H1 (cell line): ENCODE measurements around the gene VWF. TPM values are rescaled to one million over a fixed set of nuclear protein-coding genes. Genes with fewer than 3 reads are reported as not detected.

Experiments used
- CTCF ChIA-PET: fragments of 300-600 bp; sonication (Branson Sonifier 250); formaldehyde crosslinking; loops from one replicate; lab custom pipeline; 2021; ENCODE audit not compliant: partially characterized antibody; lab: Charles Lee
- POLR2A ChIA-PET: fragments of 300-600 bp; sonication (Branson Sonifier 250); formaldehyde crosslinking; loops from one replicate; lab custom pipeline; 2021; ENCODE audit warnings: inconsistent platforms; ENCODE audit not compliant: partially characterized antibody; lab: Charles Lee
- DNase-seq, 2 experiments: peaks; one replicate each; pipeline versions ENCODE4 v3.0.0 to v3.0.0-alpha.2; 2010 to 2022; ENCODE audit warnings: low spot score in 2 of 2, low read depth in 1 of 2, mixed read lengths in 1 of 2
- FAIRE-seq: peaks from 2 replicates; lab custom pipeline; 2011; peaks lifted over from hg19 to GRCh38; lab: Jason Lieb, UNC
- H2AFZ ChIP-seq: 2 replicates; pipeline ENCODE4 v1.8.1; 2012; ENCODE audit warnings: low read length, inconsistent platforms
- H2AK5ac ChIP-seq: 2 replicates; pipeline ENCODE4 v1.6.1; 2013; ENCODE audit warnings: low read depth, low read length
- H2BK120ac ChIP-seq: replicated peaks from 2 replicates; pipeline ENCODE3; 2013; ENCODE audit warnings: low read depth, low read length, inconsistent platforms
- H2BK12ac ChIP-seq: 2 replicates; pipeline ENCODE4 v1.6.1; 2013; ENCODE audit warnings: low read depth, low read length
- H2BK15ac ChIP-seq: 2 replicates; pipeline ENCODE4 v1.6.1; 2013; ENCODE audit warnings: low read length
- H2BK20ac ChIP-seq: 2 replicates; pipeline ENCODE4 v1.6.1; 2013; ENCODE audit warnings: low read length
- H2BK5ac ChIP-seq: 2 replicates; pipeline ENCODE4 v1.6.1; 2013; ENCODE audit warnings: low read depth, low read length
- H3K14ac ChIP-seq: 2 replicates; pipeline ENCODE4 v1.6.1; 2013; ENCODE audit warnings: inconsistent platforms; ENCODE audit not compliant: insufficient read length
- H3K18ac ChIP-seq: 2 replicates; pipeline ENCODE4 v1.6.1; 2013; ENCODE audit warnings: low read length; ENCODE audit errors: extremely low read depth
- H3K23ac ChIP-seq: 2 replicates; pipeline ENCODE4 v1.6.1; 2013; ENCODE audit warnings: inconsistent platforms; ENCODE audit not compliant: insufficient read length
- H3K23me2 ChIP-seq: 2 replicates; pipeline ENCODE4 v1.6.1; 2013; ENCODE audit warnings: low read depth, low read length
- H3K27ac ChIP-seq: 2 replicates; pipeline ENCODE4 v1.6.1; 2011; ENCODE audit warnings: low read depth, low read length, inconsistent platforms
- H3K27me3 ChIP-seq, 4 experiments: replicated peaks in 1 of 4; 1 replicate in 1 of 4; 2 replicates in 3 of 4; pipeline versions ENCODE4 v1.6.1 to v1.8.1; 2011 to 2013; ENCODE audit warnings: low read length in 3 of 4, mild to moderate bottlenecking in 3 of 4, inconsistent platforms in 2 of 4, mixed read lengths in 2 of 4, moderate library complexity in 1 of 4; ENCODE audit not compliant: control insufficient read depth in 3 of 4, insufficient read depth in 3 of 4; ENCODE audit errors: extremely low read depth in 1 of 4
- H3K36me3 ChIP-seq, 4 experiments: 2 replicates each; pipeline versions ENCODE4 v1.6.1 to v1.8.1; 2011 to 2013; ENCODE audit warnings: mild to moderate bottlenecking in 4 of 4, low read length in 3 of 4, moderate library complexity in 2 of 4, control low read depth in 1 of 4, inconsistent platforms in 1 of 4; ENCODE audit not compliant: insufficient read depth in 4 of 4, control insufficient read depth in 2 of 4
- H3K4ac ChIP-seq: replicated peaks from 2 replicates; pipeline ENCODE3; 2013; ENCODE audit warnings: low read length, low read depth, mixed read lengths, inconsistent platforms; ENCODE audit not compliant: insufficient read length
- H3K4me1 ChIP-seq, 4 experiments: replicated peaks in 1 of 4; 1 replicate in 1 of 4; 2 replicates in 3 of 4; pipeline versions ENCODE4 v1.6.1 to v1.8.1; 2011 to 2013; ENCODE audit warnings: low read length in 3 of 4, inconsistent platforms in 2 of 4, mixed read lengths in 1 of 4; ENCODE audit not compliant: insufficient read depth in 4 of 4, control insufficient read depth in 3 of 4
- H3K4me2 ChIP-seq, 2 experiments: 2 replicates each; pipeline versions ENCODE4 v1.6.1 to v1.8.1; 2011 to 2013; ENCODE audit warnings: low read depth in 2 of 2, low read length in 2 of 2, control low read depth in 1 of 2, inconsistent platforms in 1 of 2, mild to moderate bottlenecking in 1 of 2; ENCODE audit not compliant: insufficient read depth in 1 of 2
- H3K4me3 ChIP-seq, 4 experiments: fragments of 200-600, 300-600 bp in 1 of 4; sonication (generic), shearing (Covaris generic), sonication (Bioruptor Twin) in 1 of 4; 2 replicates each; pipeline versions ENCODE4 v1.5.1 to v1.8.1; 2011 to 2016; ENCODE audit warnings: low read length in 4 of 4, low read depth in 3 of 4, control low read depth in 2 of 4, inconsistent platforms in 2 of 4, mild to moderate bottlenecking in 2 of 4, mixed read lengths in 1 of 4, moderate library complexity in 1 of 4; ENCODE audit not compliant: insufficient read depth in 2 of 4; ENCODE audit errors: extremely low read depth in 1 of 4
- H3K56ac ChIP-seq: replicated peaks from 2 replicates; pipeline ENCODE3; 2013; ENCODE audit warnings: low read depth, mild to moderate bottlenecking, mixed read lengths, low read length, inconsistent platforms; ENCODE audit not compliant: insufficient read length
- H3K79me1 ChIP-seq: 2 replicates; pipeline ENCODE4 v1.6.1; 2013; ENCODE audit warnings: low read depth, low read length, control low read depth
- H3K79me2 ChIP-seq, 2 experiments: 2 replicates each; pipeline versions ENCODE4 v1.6.1 to v1.8.1; 2012 to 2013; ENCODE audit warnings: low read length in 2 of 2, mild to moderate bottlenecking in 2 of 2, inconsistent platforms in 1 of 2; ENCODE audit not compliant: insufficient read depth in 2 of 2, control insufficient read depth in 1 of 2
- H3K9ac ChIP-seq, 4 experiments: replicated peaks in 1 of 4; 1 replicate in 1 of 4; 2 replicates in 3 of 4; pipeline versions ENCODE4 v1.6.1 to v1.8.1; 2011 to 2013; ENCODE audit warnings: low read depth in 3 of 4, low read length in 3 of 4, control low read depth in 2 of 4, mild to moderate bottlenecking in 2 of 4, moderate library complexity in 2 of 4, inconsistent platforms in 1 of 4; ENCODE audit errors: extremely low read depth in 1 of 4
- H3K9me3 ChIP-seq, 2 experiments: 2 replicates each; pipeline versions ENCODE4 v1.6.1 to v1.8.1; 2012 to 2013; ENCODE audit warnings: mild to moderate bottlenecking in 2 of 2, moderate library complexity in 2 of 2, control low read depth in 1 of 2, inconsistent platforms in 1 of 2, low read depth in 1 of 2, low read length in 1 of 2, mixed read lengths in 1 of 2; ENCODE audit not compliant: insufficient read depth in 2 of 2
- H4K20me1 ChIP-seq, 2 experiments: replicated peaks in 1 of 2; 2 replicates each; pipeline versions ENCODE3 to v1.8.1; 2011 to 2013; ENCODE audit warnings: inconsistent platforms in 2 of 2, low read length in 2 of 2, mild to moderate bottlenecking in 1 of 2; ENCODE audit not compliant: insufficient read depth in 2 of 2, control insufficient read depth in 1 of 2
- H4K5ac ChIP-seq: 2 replicates; pipeline ENCODE4 v1.6.1; 2013; ENCODE audit warnings: low read length, low read depth, mixed read lengths, inconsistent platforms; ENCODE audit not compliant: insufficient read length
- H4K8ac ChIP-seq: 2 replicates; pipeline ENCODE4 v1.8.0; 2013; ENCODE audit warnings: mild to moderate bottlenecking, moderate library complexity, low read length, inconsistent platforms; ENCODE audit not compliant: insufficient read depth; ENCODE audit errors: extremely low read depth
- H4K91ac ChIP-seq: replicated peaks from 2 replicates; pipeline ENCODE3; 2013; ENCODE audit warnings: low read length, mixed read lengths, inconsistent platforms; ENCODE audit not compliant: insufficient read length
- BRCA1 ChIP-seq: IDR thresholded peaks from 2 replicates; pipeline ENCODE4 v1.6.1; 2012; ENCODE audit warnings: low read depth, low read length, improper control_type of control experiment
- CHD2 ChIP-seq: IDR thresholded peaks from 2 replicates; pipeline ENCODE4 v1.6.1; 2012; ENCODE audit warnings: low read length, improper control_type of control experiment
- EGR1 ChIP-seq: IDR thresholded peaks from 2 replicates; pipeline ENCODE4 v1.6.1; 2011; ENCODE audit warnings: low read depth, low read length, borderline replicate concordance
- GABPA ChIP-seq: IDR thresholded peaks from 2 replicates; pipeline ENCODE4 v1.6.1; 2011; ENCODE audit warnings: mild to moderate bottlenecking, low read length, moderate library complexity, borderline replicate concordance; ENCODE audit not compliant: insufficient read depth
- KDM1A ChIP-seq: fragments of 200-600, 300-600 bp; sonication (generic); IDR thresholded peaks from 2 replicates; pipeline ENCODE4 v1.7.1; 2016; ENCODE audit warnings: mild to moderate bottlenecking, low read length, borderline replicate concordance
- MAX ChIP-seq: IDR thresholded peaks from 2 replicates; pipeline ENCODE4 v1.6.1; 2012; ENCODE audit warnings: inconsistent platforms
- RNF2 ChIP-seq: fragments of 200-900, 300-1000 bp; sonication (generic); IDR thresholded peaks from 2 replicates; pipeline ENCODE4 v1.7.1; 2016; ENCODE audit warnings: borderline replicate concordance, low read depth, mild to moderate bottlenecking, antibody characterized with exemption, low read length; ENCODE audit not compliant: poor library complexity, severe bottlenecking; ENCODE audit errors: missing control alignments
- SIRT6 ChIP-seq: IDR thresholded peaks from one replicate; pipeline ENCODE4 v1.7.1; 2012; ENCODE audit warnings: low read length, inconsistent platforms
- SP2 ChIP-seq: IDR thresholded peaks from 2 replicates; pipeline ENCODE4 v1.6.1; 2012; ENCODE audit warnings: mild to moderate bottlenecking, low read length, inconsistent platforms
- SP4 ChIP-seq: IDR thresholded peaks from 2 replicates; pipeline ENCODE4 v1.6.1; 2012; ENCODE audit warnings: low read length, inconsistent platforms
- SRF ChIP-seq: IDR thresholded peaks from 2 replicates; pipeline ENCODE4 v1.6.1; 2011; ENCODE audit warnings: mild to moderate bottlenecking, low read depth, low read length, moderate library complexity
- YY1 ChIP-seq: IDR thresholded peaks from 2 replicates; pipeline ENCODE4 v1.6.1; 2011; ENCODE audit warnings: low read depth, mild to moderate bottlenecking, low read length
- ZNF274 ChIP-seq: IDR thresholded peaks from 2 replicates; pipeline ENCODE4 v1.7.0; 2012; ENCODE audit warnings: low read length, borderline replicate concordance; ENCODE audit errors: extremely low read depth
- WGBS, 2 experiments: shearing (Covaris generic) in 1 of 2; methylation state at CpG; one replicate each; pipeline versions ENCODE4 v1.1.6 to v1.1.7; 2013 to 2015; ENCODE audit warnings: low lambda C conversion rate in 2 of 2, mixed read lengths in 2 of 2, inconsistent platforms in 1 of 2, low coverage in 1 of 2, missing lambda C conversion rate in 1 of 2; ENCODE audit not compliant: insufficient replicate concordance in 2 of 2, insufficient coverage in 1 of 2, insufficient read length in 1 of 2; ENCODE audit errors: extremely low coverage in 1 of 2, missing lambda C conversion rate in 1 of 2; 5-methylcytosine and 5-hydroxymethylcytosine counted together
- polyA plus RNA-seq, 7 experiments: library from polyadenylated mRNA; depleted of rRNA in 3 of 7; stranded (reverse) in 5 of 7; unstranded in 2 of 7; fragments of >200 nt in 5 of 7; fragments of 200-250 nt in 2 of 7; gene quantifications; 1 replicate in 5 of 7; 2 replicates in 1 of 7; 4 replicates in 1 of 7; pipeline versions ENCODE4 v1.2.1 to v1.2.3, GENCODE V29; 2011 to 2013; ENCODE audit warnings: missing spikeins in 2 of 7, mixed read lengths in 2 of 7
- total RNA-seq: library from RNA; stranded (reverse); fragmentation: NEBNext Ultra II Directional; extraction: Animal tissue kit (Norgen Biotek cat#: 25700); gene quantifications from 2 replicates; pipeline ENCODE4 v1.2.1, GENCODE V29; 2021

Gene VWF
- total and polyA plus RNA-seq, 2 of the 8 experiments (the other 6 are each of a cell fraction or from before 2014, with no cell fraction given), result 0.39 to 0.60 TPM

GRCh38 chr12:5921027-5921909 lies 203.2 kb downstream of the VWF start:
- H4K8ac ChIP-seq, result no peak overlapping the region
- POLR2A ChIA-PET, result no interaction called here
- H3K23ac ChIP-seq, result no peak overlapping the region
- H4K20me1 ChIP-seq, result no peaks in the 10 kb centered on the region
- no peak overlapping the region for H2AFZ ChIP-seq
- no peak overlapping the region for H3K56ac ChIP-seq
- H3K79me2 ChIP-seq, result no peaks in the 10 kb centered on the region
- H2BK5ac ChIP-seq, result no peak overlapping the region; the same call in 1 of the 2 replicates
- H2BK20ac ChIP-seq, result no peak overlapping the region
- H3K9me3 ChIP-seq, result no peaks in the 10 kb centered on the region
- H2BK120ac ChIP-seq, result no peak overlapping the region
- H3K18ac ChIP-seq, result no peak overlapping the region
- no peak for DNase-seq
- H3K36me3 ChIP-seq, result no peaks in the 10 kb centered on the region
- H2AK5ac ChIP-seq, result no peak overlapping the region
- H3K79me1 ChIP-seq, result no peaks in the 10 kb centered on the region
- CTCF ChIA-PET, result interaction anchor here (0.6 to 1.0 kb wide), 3 partner anchors 42 to 117 kb away, joined by 3 read pairs; no protein-coding TSS in a partner anchor
- no peak overlapping the region for H3K14ac ChIP-seq
- H3K4me1 ChIP-seq, result no peaks in the 10 kb centered on the region
- WGBS, 2 experiments, result 88% methylated on average over 25 of the region's 25 CpGs; no CpG with 5 or more reads in 1 of the 2 experiments
- H3K27me3 ChIP-seq, result no peaks in the 10 kb centered on the region
- H4K5ac ChIP-seq, result no peak overlapping the region
- peaks cover 4% of the 10 kb centered on the region; the same call in 1 of the 2 replicates for H3K23me2 ChIP-seq
- no peak overlapping the region for H2BK15ac ChIP-seq
- H3K9ac ChIP-seq, result no peak overlapping the region; a peak in 1 of 7 replicates
- H3K4ac ChIP-seq, result no peak overlapping the region
- H3K4me3 ChIP-seq, result no peak overlapping the region
- H2BK12ac ChIP-seq, result 0 out of 2 replicates have a peak overlapping the region, but pooled peaks have one; percentile 11
- H3K27ac ChIP-seq, result no peak overlapping the region
- no peak for FAIRE-seq
- no peak overlapping the region for H3K4me2 ChIP-seq
- no peak overlapping the region for H4K91ac ChIP-seq
- TF ChIP-seq SIRT6, result no peak
- TF ChIP-seq GABPA, result no peak
- TF ChIP-seq ZNF274, result no peak
- TF ChIP-seq SP4, result no peak
- no peak for TF ChIP-seq YY1
- no peak for TF ChIP-seq EGR1
- no peak for TF ChIP-seq SP2
- no peak for TF ChIP-seq KDM1A
- no peak for TF ChIP-seq CHD2
- no peak for TF ChIP-seq RNF2
- no peak for TF ChIP-seq BRCA1
- no peak for TF ChIP-seq SRF
- TF ChIP-seq MAX, result no peak
